Measurements from ENCODE around the gene ARL4D.
"Not testable (repeated sequence)": the region's sequence is repeated elsewhere in the genome, so short reads cannot be mapped to it uniquely, and the experiment has no call there.

The ARL4D gene

GRCh38 chr17:43418441-43419374, 19.9 kb downstream of the ARL4D start:
- H3K4me3 ChIP-seq (ENCODE audit: low read depth in 1 of 2, low read length in 2 of 2): no peak overlapping the region
- H3K36me3 ChIP-seq (ENCODE audit: insufficient read depth, low read length): no peaks in the 10 kb centered on the region
- H3K9me3 ChIP-seq (ENCODE audit: low read length): no peaks in the 10 kb centered on the region
- peaks cover 38% of the 10 kb centered on the region for H3K4me1 ChIP-seq (ENCODE audit: insufficient read depth, low read length)
- H3K27ac ChIP-seq (ENCODE audit: low read depth, low read length): peak overlapping the region; percentile 87
- peak overlapping the region; percentile 54 for H3K9ac ChIP-seq (ENCODE audit: low read length)
- H3K27me3 ChIP-seq (ENCODE audit: control insufficient read depth in 1 of 2, insufficient read depth in 2 of 2, low read length in 2 of 2): no peaks in the 10 kb centered on the region

- peak overlapping the region; percentile 87 for H3K27ac ChIP-seq (ENCODE audit: low read depth, low read length)
- H3K4me1 ChIP-seq (ENCODE audit: insufficient read depth, low read length): peaks cover 38% of the 10 kb centered on the region
- not testable (repeated sequence) for H3K27me3 ChIP-seq (ENCODE audit: control insufficient read depth in 1 of 2, insufficient read depth in 2 of 2, low read length in 2 of 2); H3K36me3 ChIP-seq (ENCODE audit: insufficient read depth, low read length); H3K9ac ChIP-seq (ENCODE audit: low read length); H3K9me3 ChIP-seq (ENCODE audit: low read length); H3K4me3 ChIP-seq (ENCODE audit: low read depth in 1 of 2, low read length in 2 of 2)
Measured at GRCh38 chr17:43419375-43419882, 20.6 kb downstream of the ARL4D start.

- no peaks in the 10 kb centered on the region for H3K9me3 ChIP-seq (ENCODE audit: low read length)
- no peaks in the 10 kb centered on the region for H3K27me3 ChIP-seq (ENCODE audit: control insufficient read depth in 1 of 2, insufficient read depth in 2 of 2, low read length in 2 of 2)
- H3K27ac ChIP-seq (ENCODE audit: low read depth, low read length): no peak overlapping the region
- no peak overlapping the region for H3K9ac ChIP-seq (ENCODE audit: low read length)
- H3K36me3 ChIP-seq (ENCODE audit: insufficient read depth, low read length): no peaks in the 10 kb centered on the region
- H3K4me1 ChIP-seq (ENCODE audit: insufficient read depth, low read length): peaks cover 9% of the 10 kb centered on the region
- no peak overlapping the region for H3K4me3 ChIP-seq (ENCODE audit: low read depth in 1 of 2, low read length in 2 of 2)
Measured at GRCh38 chr17:43423777-43424455, 25.1 kb downstream of the ARL4D start.

DNA sequence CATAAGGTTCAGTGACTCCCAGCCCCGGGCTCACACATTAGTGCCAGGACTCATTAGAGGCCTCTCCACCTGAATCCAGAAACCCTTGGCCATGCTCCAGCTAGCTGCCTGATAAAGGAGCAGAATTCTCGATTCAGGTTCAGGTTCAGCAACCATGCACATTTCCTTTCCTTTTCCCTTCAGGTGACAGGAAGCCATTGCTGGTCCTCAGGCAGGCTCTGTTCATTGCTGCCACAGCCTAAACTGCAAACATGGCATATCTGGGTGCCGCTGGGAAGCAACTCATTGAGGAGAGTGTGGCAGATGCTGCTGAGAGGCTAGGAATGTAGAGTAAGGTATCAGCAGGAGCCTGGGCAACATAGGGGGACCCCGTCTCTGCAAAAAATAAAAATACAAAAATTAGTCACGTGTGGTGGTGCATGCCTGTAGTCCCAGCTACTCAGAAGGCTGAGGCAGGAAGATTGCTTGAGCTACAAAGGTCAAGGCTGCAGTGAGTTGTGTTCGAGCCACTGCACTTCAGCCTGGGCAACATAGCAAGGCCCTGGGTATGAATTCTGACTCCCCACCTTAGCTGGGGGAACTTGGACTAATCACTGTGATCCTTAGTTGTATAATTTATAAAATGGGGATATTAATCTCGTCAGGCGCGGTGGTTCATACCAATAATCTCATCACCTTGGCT, 28.7 kb downstream of the ARL4D start:
- H3K4me1 ChIP-seq (ENCODE audit: insufficient read depth, low read length): no peaks in the 10 kb centered on the region
- no peaks in the 10 kb centered on the region for H3K9me3 ChIP-seq (ENCODE audit: low read length)
- no peak overlapping the region for H3K4me3 ChIP-seq (ENCODE audit: low read depth in 1 of 2, low read length in 2 of 2)
- no peak overlapping the region for H3K27ac ChIP-seq (ENCODE audit: low read depth, low read length)
- no peaks in the 10 kb centered on the region for H3K27me3 ChIP-seq (ENCODE audit: control insufficient read depth in 1 of 2, insufficient read depth in 2 of 2, low read length in 2 of 2)
- no peak overlapping the region for H3K9ac ChIP-seq (ENCODE audit: low read length)
- no peaks in the 10 kb centered on the region for H3K36me3 ChIP-seq (ENCODE audit: insufficient read depth, low read length)

- Histone ChIP-seq H3K36me3 (ENCODE audit: insufficient read depth, low read length) (no peaks in the 10 kb centered on the region), H3K27ac (ENCODE audit: low read depth, low read length) (no peak overlapping the region), H3K9me3 (ENCODE audit: low read length) (no peaks in the 10 kb centered on the region), H3K9ac (ENCODE audit: low read length) (no peak overlapping the region), H3K4me3 (ENCODE audit: low read depth in 1 of 2, low read length in 2 of 2) (no peak overlapping the region), H3K27me3 (ENCODE audit: control insufficient read depth in 1 of 2, insufficient read depth in 2 of 2, low read length in 2 of 2) (no peaks in the 10 kb centered on the region), H3K4me1 (ENCODE audit: insufficient read depth, low read length) (no peaks in the 10 kb centered on the region)
Measured at GRCh38 chr17:43428524-43428923, 29.7 kb downstream of the ARL4D start.

GRCh38 chr17:43430936-43431713, 32.3 kb downstream of the ARL4D start:
- Histone ChIP-seq H3K9me3 (ENCODE audit: low read length) (no peaks in the 10 kb centered on the region), H3K4me1 (ENCODE audit: insufficient read depth, low read length) (no peaks in the 10 kb centered on the region), H3K9ac (ENCODE audit: low read length) (no peak overlapping the region), H3K27ac (ENCODE audit: low read depth, low read length) (no peak overlapping the region), H3K27me3 (ENCODE audit: control insufficient read depth in 1 of 2, insufficient read depth in 2 of 2, low read length in 2 of 2) (no peaks in the 10 kb centered on the region), H3K4me3 (ENCODE audit: low read depth in 1 of 2, low read length in 2 of 2) (no peak overlapping the region), H3K36me3 (ENCODE audit: insufficient read depth, low read length) (no peaks in the 10 kb centered on the region)

DNA sequence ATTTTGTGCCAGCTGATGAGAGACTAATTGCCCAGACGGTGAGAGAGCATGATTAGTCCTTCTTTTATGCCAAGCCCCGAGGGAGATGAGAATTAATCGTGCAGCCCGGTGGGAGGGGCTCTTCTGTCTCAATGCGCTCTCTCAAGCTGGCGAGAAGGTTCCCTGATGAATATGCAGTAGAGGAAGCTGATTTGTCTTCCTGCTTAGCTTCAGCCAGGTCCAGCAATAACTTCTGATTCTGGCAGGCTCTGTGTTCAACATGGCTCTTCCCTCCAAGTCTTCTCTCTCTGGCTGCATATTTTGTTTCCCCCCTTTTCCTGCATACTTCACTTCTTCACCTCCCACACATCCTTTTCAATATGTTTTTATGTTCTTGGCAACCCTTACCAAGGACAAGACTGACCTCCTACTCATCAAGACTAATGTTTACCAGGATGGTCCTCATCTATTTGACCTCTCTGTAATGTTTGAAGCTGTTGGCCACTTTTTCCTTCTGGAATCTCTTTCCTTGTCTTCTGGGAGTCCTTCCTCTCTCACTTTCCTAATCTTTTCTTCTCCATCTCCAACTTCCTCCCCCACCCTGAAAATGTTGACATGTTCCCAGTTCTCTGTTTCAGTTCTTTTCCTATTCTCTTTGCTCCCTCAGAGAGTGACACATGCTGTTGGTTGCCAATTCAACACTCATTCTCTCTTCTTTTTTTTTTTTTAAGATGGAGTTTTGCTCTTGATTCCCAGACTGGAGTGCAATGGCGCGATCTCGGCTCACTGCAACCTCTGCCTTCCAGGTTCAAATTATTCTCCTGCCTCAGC, 33.1 kb downstream of the ARL4D start:
- no peak overlapping the region for H3K27ac ChIP-seq (ENCODE audit: low read depth, low read length)
- H3K9me3 ChIP-seq (ENCODE audit: low read length): no peaks in the 10 kb centered on the region
- H3K27me3 ChIP-seq (ENCODE audit: control insufficient read depth in 1 of 2, insufficient read depth in 2 of 2, low read length in 2 of 2): no peaks in the 10 kb centered on the region
- H3K4me3 ChIP-seq (ENCODE audit: low read depth in 1 of 2, low read length in 2 of 2): no peak overlapping the region
- no peaks in the 10 kb centered on the region for H3K36me3 ChIP-seq (ENCODE audit: insufficient read depth, low read length)
- no peak overlapping the region for H3K9ac ChIP-seq (ENCODE audit: low read length)
- no peaks in the 10 kb centered on the region for H3K4me1 ChIP-seq (ENCODE audit: insufficient read depth, low read length)

DNA sequence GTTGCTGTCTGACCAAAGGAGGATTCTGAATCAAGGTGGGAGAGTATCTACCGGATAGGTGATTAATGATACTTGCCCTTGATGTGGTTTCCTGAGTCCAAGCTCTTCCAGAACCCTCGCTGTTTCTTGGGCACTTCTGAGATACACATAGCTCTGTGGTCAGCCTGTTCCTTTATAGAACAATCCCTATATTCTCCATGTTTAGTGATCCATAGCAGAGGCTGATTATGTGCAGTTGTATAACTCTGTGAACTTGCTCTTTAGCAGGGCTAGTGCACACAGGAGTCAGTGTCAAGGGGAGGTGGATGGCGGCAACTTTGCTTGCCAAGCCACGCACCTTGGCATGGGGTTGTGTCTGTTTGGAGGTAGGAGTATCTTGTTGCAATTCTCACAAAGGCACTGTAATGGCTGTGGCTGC, 36.1 kb downstream of the ARL4D start:
- H3K4me3 ChIP-seq (ENCODE audit: low read depth in 1 of 2, low read length in 2 of 2): no peak overlapping the region
- no peaks in the 10 kb centered on the region for H3K36me3 ChIP-seq (ENCODE audit: insufficient read depth, low read length)
- H3K9me3 ChIP-seq (ENCODE audit: low read length): no peaks in the 10 kb centered on the region
- H3K27ac ChIP-seq (ENCODE audit: low read depth, low read length): no peak overlapping the region
- H3K9ac ChIP-seq (ENCODE audit: low read length): no peak overlapping the region
- no peaks in the 10 kb centered on the region for H3K27me3 ChIP-seq (ENCODE audit: control insufficient read depth in 1 of 2, insufficient read depth in 2 of 2, low read length in 2 of 2)
- no peaks in the 10 kb centered on the region for H3K4me1 ChIP-seq (ENCODE audit: insufficient read depth, low read length)

DNA sequence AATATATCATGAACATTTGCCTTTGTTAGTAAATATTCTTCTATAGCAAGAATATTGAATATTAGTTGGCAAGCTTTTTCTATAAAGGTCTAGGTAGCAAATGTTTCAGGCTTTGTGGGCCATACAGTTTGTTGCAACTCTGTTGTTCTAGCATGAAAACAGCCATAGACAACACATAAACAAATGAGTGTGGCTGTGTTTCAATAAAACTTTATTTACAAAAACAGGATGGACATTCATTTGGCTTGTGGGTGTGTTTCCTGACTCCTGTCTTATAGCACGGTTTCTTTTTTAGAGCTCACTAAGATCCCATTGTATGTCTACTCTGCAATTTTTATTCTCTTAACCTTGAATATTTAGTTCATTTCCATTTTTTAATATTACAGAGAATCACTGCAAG, 39.0 kb downstream of the ARL4D start:
- Histone ChIP-seq H3K36me3 (ENCODE audit: insufficient read depth, low read length) (no peaks in the 10 kb centered on the region), H3K4me3 (ENCODE audit: low read depth in 1 of 2, low read length in 2 of 2) (no peak overlapping the region), H3K9ac (ENCODE audit: low read length) (no peak overlapping the region), H3K9me3 (ENCODE audit: low read length) (no peaks in the 10 kb centered on the region), H3K4me1 (ENCODE audit: insufficient read depth, low read length) (no peaks in the 10 kb centered on the region), H3K27me3 (ENCODE audit: control insufficient read depth in 1 of 2, insufficient read depth in 2 of 2, low read length in 2 of 2) (no peaks in the 10 kb centered on the region), H3K27ac (ENCODE audit: low read depth, low read length) (no peak overlapping the region)

DNA sequence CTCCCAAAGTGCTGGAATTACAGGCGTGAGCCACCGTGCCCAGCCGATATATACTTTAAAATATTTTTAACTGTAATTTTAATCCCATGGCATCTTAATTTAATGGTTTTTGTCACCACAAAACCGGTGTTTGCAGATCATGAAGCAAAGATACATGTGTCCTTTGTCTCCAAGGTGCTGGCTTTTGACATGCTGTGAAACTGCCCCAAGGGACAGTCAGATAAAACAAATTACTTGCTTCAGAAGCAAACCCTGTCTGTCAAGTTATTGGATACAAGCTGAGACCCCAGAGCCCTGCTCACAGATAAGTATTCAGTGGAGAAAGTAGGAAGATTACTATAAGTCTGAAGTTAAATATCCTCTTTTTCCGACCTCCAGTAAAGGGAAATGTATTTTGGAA, 39.8 kb downstream of the ARL4D start:
- Histone ChIP-seq H3K9me3 (ENCODE audit: low read length) (no peaks in the 10 kb centered on the region), H3K36me3 (ENCODE audit: insufficient read depth, low read length) (no peaks in the 10 kb centered on the region), H3K4me3 (ENCODE audit: low read depth in 1 of 2, low read length in 2 of 2) (no peak overlapping the region), H3K4me1 (ENCODE audit: insufficient read depth, low read length) (no peaks in the 10 kb centered on the region), H3K27ac (ENCODE audit: low read depth, low read length) (no peak overlapping the region), H3K27me3 (ENCODE audit: control insufficient read depth in 1 of 2, insufficient read depth in 2 of 2, low read length in 2 of 2) (no peaks in the 10 kb centered on the region), H3K9ac (ENCODE audit: low read length) (no peak overlapping the region)
